ENCODE results near the gene TCEA3. TPM values are rescaled to one million over a fixed set of nuclear protein-coding genes. Genes with fewer than 3 reads are reported as not detected.
A peak's percentile ranks its signal among the peaks of the same experiment; 100 is the strongest.

The TCEA3 gene
- total and polyA plus RNA-seq, 5 donors = 36.4 to 79.5 (median 48.7) TPM

DNA sequence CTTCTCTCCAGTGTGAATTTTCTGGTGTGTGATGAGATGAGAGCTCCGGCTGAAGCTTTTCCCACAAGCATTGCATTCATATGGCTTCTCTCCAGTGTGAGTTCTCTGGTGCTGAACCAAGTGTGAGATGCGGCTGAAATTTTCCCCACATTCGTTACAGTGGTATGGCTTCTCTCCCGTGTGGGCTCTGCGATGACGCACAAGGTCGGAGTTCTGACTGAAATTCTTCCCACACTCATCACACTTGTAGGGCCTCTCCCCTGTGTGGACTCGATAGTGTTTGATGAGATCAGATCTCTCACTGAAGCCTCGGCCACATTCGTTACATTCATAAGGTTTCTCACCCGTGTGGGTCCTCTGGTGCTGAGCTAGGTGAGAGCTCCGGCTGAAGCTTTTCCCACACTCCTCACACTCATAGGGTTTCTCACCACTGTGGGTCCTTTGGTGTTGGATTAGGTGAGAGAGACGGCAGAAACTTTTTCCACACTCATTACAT is 62.3 kb downstream of the TCEA3 start:
- Histone ChIP-seq H3K4me1 (ENCODE audit: control insufficient read depth, insufficient read depth, low read length) (no peaks in the 10 kb centered on the region), H3K27ac (ENCODE audit: low read length) (no peak overlapping the region), H3K9me3 (ENCODE audit: control insufficient read depth, low read length) (peaks cover 14% of the 10 kb centered on the region), H3K27me3 (ENCODE audit: control insufficient read depth, insufficient read depth) (no peaks in the 10 kb centered on the region), H3K4me3 (ENCODE audit: low read length) (peak overlapping the region; percentile 18)
- DNase-seq (no peak), ATAC-seq (no peak)
- WGBS = 98% methylated on average over 13 of the region's 13 CpGs
- intact Hi-C loops (cut with DNase I) = no loop called here

DNA sequence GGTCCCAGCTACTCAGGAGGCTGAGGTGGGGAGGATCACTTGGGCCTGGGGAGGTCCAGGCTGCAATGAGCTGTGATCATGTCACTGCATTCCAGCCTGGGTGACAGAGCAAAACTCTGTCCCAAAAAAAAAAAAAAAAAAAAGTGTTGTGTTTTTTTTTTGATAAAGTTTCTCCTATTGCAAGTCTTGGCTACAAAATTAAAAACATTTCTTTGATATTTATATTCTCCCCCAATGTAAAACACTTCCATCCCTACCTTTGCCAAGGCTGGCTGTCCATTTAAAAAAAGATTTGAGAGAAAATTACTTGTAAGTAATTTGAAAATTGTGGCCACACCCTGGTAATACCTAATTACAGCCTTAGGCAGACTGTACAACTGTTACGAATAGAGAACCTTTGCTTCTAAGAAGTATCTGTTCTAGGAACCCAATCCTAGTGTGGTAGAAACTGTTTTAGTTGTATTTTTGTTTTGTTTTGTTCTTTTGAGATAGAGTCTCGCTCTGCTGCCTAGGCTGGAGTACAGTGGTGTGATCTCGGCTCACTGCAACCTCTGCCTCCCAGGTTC is 66.2 kb downstream of the TCEA3 start:
- Histone ChIP-seq H3K4me1 (ENCODE audit: control insufficient read depth, insufficient read depth, low read length) (no peaks in the 10 kb centered on the region), H3K4me3 (ENCODE audit: low read length) (no peak overlapping the region), H3K27me3 (ENCODE audit: control insufficient read depth, insufficient read depth) (no peaks in the 10 kb centered on the region), H3K9me3 (ENCODE audit: control insufficient read depth, low read length) (peaks cover 14% of the 10 kb centered on the region), H3K27ac (ENCODE audit: low read length) (no peak overlapping the region)
- DNase-seq (no peak), ATAC-seq (no peak)
- 84% methylated on average over 3 of the region's 3 CpGs for WGBS
- intact Hi-C loops (cut with DNase I) = no loop called here

DNA sequence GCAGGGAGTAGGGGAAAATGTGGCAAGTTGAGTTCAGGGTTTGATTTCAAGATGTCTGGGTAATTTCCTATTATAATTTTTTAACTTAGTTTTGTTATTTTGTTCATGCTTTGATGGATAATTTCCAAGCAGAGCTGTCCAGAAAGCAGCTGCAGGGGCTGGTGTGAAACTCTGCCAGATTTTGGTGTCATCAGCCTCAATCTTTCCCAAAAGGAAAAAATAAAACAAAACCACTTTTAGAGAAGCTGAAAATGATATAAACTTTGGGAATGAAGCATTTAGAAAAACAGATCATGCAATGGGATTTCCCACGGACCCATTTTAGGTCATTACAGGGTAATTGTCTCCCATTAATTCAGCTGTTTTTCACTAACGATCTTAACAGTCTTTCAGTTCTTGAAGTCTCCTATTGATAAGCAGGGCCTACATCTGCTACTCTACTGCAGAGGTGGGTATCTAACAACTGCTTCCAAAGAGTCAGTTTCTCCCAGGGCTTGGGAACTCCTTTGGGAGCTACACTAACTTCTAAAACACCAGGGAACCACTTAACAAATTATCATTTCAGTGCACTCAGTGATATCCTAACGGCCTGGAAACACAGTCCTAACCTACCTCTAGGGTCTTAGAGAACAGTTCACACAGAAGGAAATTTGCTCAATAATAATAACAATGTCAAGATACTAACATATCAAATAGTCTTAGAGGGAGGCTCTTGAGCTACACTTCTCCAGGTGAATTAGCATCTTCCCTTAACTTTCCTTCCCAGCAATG is 67.2 kb downstream of the TCEA3 start:
- DNase-seq (no peak), ATAC-seq (no peak)
- H3K4me1 ChIP-seq (ENCODE audit: control insufficient read depth, insufficient read depth, low read length) = no peaks in the 10 kb centered on the region
- intact Hi-C loops (cut with DNase I) = no loop called here
- peaks cover 8% of the 10 kb centered on the region for H3K9me3 ChIP-seq (ENCODE audit: control insufficient read depth, low read length)
- peak overlapping the region; percentile 20 for H3K27ac ChIP-seq (ENCODE audit: low read length)
- H3K27me3 ChIP-seq (ENCODE audit: control insufficient read depth, insufficient read depth) = no peaks in the 10 kb centered on the region
- H3K4me3 ChIP-seq (ENCODE audit: low read length) = no peak overlapping the region
- 33% methylated on average over 3 of the region's 3 CpGs for WGBS

DNA sequence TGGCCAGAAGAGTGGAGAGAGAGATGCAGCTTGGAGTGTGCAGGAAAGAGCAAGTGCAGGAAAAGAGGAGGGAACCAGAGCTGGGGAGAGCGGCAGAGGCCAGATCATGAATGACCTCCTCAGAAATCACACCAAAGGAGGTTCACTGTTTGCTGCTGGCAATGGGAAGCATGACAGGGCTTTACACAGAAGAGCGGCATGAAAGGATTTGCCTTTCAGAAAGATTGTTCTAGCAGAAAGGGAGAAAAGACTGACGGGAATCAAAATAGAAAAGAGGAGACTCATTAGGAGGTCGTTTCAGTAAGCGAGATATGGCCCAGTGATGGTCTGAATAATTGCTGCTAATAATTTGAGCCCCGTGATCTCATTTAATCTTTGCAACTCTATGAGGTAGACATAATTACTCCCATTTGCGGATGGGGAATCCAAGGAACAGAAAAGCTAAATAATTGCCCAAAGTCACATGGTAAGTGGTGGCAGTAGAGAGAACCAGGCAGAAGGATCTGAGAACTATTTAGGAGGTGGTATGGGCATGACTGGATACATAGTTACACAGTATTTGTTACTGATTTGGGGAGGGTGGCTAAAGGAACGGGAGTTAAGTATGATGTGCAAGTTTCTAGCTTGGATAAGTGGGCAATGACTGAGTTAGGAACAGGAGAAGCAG is 67.9 kb downstream of the TCEA3 start:
- peaks cover 3% of the 10 kb centered on the region for H3K9me3 ChIP-seq (ENCODE audit: control insufficient read depth, low read length)
- no peak overlapping the region for H3K4me3 ChIP-seq (ENCODE audit: low read length)
- 82% methylated on average over 8 of the region's 8 CpGs for WGBS
- intact Hi-C loops (cut with DNase I) = no loop called here
- ATAC-seq (no peak), DNase-seq (no peak)
- peak overlapping the region; percentile 20 for H3K27ac ChIP-seq (ENCODE audit: low read length)
- no peaks in the 10 kb centered on the region for H3K27me3 ChIP-seq (ENCODE audit: control insufficient read depth, insufficient read depth)
- H3K4me1 ChIP-seq (ENCODE audit: control insufficient read depth, insufficient read depth, low read length) = no peaks in the 10 kb centered on the region

DNA sequence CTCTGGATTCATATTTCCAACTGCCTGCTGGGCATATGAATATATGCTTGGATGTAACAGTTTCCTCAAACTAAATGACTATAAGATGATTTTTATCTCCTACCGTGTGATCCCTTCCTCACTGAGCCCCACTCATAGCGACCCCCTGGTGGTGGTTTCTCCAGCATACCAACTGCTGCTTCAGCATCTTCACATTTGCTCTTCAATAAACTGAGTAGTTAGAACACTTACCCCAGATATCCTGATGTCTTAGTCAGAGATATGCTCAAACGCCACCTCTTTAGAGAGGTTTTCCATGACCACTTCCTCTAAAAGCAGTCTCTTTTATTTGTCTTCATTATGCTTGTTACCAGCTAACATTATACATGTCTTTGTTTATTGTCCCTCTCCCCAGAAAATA is 70.3 kb downstream of the TCEA3 start:
- 45% methylated on average over 3 of the region's 3 CpGs for WGBS
- Histone ChIP-seq H3K27me3 (ENCODE audit: control insufficient read depth, insufficient read depth) (no peaks in the 10 kb centered on the region), H3K9me3 (ENCODE audit: control insufficient read depth, low read length) (no peaks in the 10 kb centered on the region), H3K4me3 (ENCODE audit: low read length) (no peak overlapping the region), H3K4me1 (ENCODE audit: control insufficient read depth, insufficient read depth, low read length) (no peaks in the 10 kb centered on the region), H3K27ac (ENCODE audit: low read length) (no peak overlapping the region)
- ATAC-seq = no peak
- intact Hi-C loops (cut with DNase I) = no loop called here
- no peak for DNase-seq

DNA sequence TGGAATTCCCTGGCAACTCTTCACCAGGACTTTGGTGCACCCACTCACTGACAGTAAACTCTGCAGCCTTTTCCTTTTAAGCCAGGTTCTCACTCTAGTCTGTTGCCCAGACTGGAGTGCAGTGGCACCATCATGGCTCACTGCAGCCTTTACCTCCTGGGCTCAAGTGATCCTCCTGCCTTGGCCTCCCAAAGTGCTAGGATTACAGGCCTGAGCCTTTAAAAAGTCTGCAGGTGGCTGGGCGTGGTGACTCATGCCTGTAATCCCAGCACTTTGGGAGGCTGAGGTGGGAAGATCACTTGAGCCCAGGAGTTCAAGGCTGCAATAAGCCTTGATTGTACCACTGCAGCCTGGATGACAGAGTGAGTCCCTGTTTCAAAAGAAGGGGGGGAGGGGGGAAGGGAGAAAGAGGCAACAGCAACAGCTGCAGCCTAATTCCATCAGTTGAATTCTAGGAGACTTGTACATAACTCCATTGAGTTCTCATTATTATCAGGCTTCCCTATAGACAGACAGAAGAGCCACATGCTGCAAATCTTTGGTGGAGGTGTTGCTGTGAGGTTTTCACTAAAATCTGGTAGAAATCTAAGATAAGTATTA is 72.4 kb downstream of the TCEA3 start:
- Histone ChIP-seq H3K27me3 (ENCODE audit: control insufficient read depth, insufficient read depth) (no peaks in the 10 kb centered on the region), H3K4me1 (ENCODE audit: control insufficient read depth, insufficient read depth, low read length) (no peaks in the 10 kb centered on the region), H3K27ac (ENCODE audit: low read length) (no peak overlapping the region), H3K4me3 (ENCODE audit: low read length) (no peak overlapping the region), H3K9me3 (ENCODE audit: control insufficient read depth, low read length) (no peaks in the 10 kb centered on the region)
- WGBS = 98% methylated on average over 1 of the region's 1 CpG
- DNase-seq (no peak), ATAC-seq (no peak)
- intact Hi-C loops (cut with DNase I) = no loop called here

DNA sequence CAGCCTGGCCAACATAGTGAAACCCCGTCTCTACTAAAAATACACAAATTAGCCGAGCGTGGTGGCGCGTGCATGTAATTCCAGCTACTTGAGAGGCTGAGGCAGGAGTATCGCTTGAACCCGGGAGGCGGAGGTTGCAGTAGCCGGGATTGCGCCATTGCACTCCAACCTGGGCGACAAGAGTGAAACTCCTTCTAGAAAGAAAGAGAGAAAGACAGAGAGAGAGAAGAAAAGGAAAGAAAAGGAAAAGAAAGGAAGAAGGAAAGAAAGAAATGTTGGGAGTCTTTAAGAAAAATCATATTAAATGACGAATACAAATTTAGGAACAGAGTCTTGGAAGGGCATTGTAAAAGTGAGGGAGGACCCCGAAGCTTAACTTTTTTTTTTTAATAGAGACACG is 78.6 kb downstream of the TCEA3 start:
- no peak overlapping the region for H3K27ac ChIP-seq (ENCODE audit: low read length)
- 96% methylated on average over 14 of the region's 14 CpGs for WGBS
- H3K9me3 ChIP-seq (ENCODE audit: control insufficient read depth, low read length) = no peaks in the 10 kb centered on the region
- H3K4me3 ChIP-seq (ENCODE audit: low read length) = no peak overlapping the region
- intact Hi-C loops (cut with DNase I) = loop anchor here in 2 of 4 donors (10.0 kb wide), 1 partner anchor 59 kb away; no protein-coding TSS in a partner anchor
- no peaks in the 10 kb centered on the region for H3K4me1 ChIP-seq (ENCODE audit: control insufficient read depth, insufficient read depth, low read length)
- no peaks in the 10 kb centered on the region for H3K27me3 ChIP-seq (ENCODE audit: control insufficient read depth, insufficient read depth)
- ATAC-seq (no peak), DNase-seq (no peak)

DNA sequence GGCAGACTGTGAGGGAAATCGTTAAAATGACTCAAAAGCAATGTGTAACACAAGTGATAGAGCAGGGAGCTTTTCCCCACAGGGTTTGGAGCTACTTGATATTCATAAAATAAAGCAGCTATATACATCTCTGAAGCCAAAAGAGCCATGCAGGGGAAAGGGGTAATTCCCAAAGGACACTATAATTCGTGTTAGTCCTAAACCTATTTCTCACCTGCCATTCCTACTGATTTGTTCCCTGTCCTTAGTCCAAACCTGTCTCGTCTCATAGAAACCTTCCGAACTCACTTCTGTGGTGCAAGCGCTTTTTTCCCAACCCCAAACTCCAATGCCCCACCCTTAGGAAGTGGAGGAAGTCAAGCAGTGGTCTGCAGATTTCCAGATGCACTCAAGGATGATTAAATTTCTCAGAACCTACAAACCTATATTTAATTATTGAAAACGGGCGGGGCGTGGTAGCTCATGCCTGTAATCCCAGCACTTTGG is 79.5 kb downstream of the TCEA3 start:
- ATAC-seq = peak in 1 of 2 donors; percentile 0
- intact Hi-C loops (cut with DNase I) = loop anchor here in 2 of 4 donors (10.0 kb wide), 1 partner anchor 60 kb away; no protein-coding TSS in a partner anchor
- H3K4me1 ChIP-seq (ENCODE audit: control insufficient read depth, insufficient read depth, low read length) = no peaks in the 10 kb centered on the region

DNA sequence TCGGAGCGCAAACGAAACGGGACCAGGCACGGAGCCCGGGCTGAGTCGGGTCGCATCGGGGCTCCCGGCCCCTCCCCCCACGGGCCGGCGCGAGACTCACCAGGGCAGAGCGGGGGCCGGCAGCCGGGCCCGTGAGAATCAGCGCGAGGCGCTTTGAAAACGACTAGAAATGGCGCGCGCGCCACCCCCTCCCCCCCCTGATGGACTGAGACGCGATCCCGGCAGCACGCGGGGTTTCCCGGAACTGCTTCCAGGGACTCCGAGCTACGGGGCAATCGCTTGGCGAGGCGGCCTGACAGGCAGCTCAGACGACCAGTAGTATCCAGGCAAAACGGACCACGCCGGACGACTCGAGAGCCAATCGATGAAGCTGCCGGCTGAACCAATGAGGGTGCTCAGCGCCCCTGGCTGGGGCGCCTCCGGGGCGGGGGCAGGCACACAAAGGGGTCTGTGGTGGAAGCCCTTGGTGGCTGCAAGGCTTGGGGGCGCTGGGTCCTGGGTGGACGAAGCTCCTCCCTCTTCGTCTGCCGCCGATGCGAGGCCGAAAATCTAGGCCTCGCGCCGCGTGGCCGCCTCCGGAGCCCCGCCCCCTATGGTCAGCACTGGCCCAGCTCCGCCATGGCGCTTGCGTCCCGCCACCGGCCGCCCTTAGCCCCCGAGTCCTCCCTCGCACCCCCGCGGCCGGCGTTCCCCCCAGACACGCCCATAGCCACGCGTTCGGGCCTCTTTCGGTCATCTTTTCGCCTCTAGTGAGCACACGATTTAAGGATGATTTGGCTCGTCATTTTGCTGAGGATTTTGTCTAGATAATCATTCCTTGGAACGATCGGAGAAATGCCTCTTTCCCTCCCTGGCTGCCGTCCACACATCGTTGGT is 80.2 kb downstream of the TCEA3 start, which contains the start of gene HNRNPR:
Gene HNRNPR (minus strand): TSS at position 174 of the 876 bp plus-strand sequence. CDS start 3,276 bp downstream, outside the sequence.
- peak within 1 kb of the TSS; percentile 99 for H3K4me3 ChIP-seq (ENCODE audit: low read length)
- DNase-seq (peak; percentile 100), ATAC-seq (peak; percentile 99)
- no peaks in the 10 kb centered on the region for H3K27me3 ChIP-seq (ENCODE audit: control insufficient read depth, insufficient read depth)
- WGBS = under 1% methylated on average over 87 of the region's 87 CpGs
- H3K27ac ChIP-seq (ENCODE audit: low read length) = peak within 1 kb of the TSS; percentile 81
- H3K4me1 ChIP-seq (ENCODE audit: control insufficient read depth, insufficient read depth, low read length) = no peaks in the 10 kb centered on the region
- intact Hi-C loops (cut with DNase I) = loop anchor here in 2 of 4 donors (10.0 kb wide), 1 partner anchor 60 kb away; no protein-coding TSS in a partner anchor
- H3K9me3 ChIP-seq (ENCODE audit: control insufficient read depth, low read length) = no peaks in the 10 kb centered on the region

More for the DNA sequence above, 79.5 kb downstream of the TCEA3 start:
- WGBS = 25% methylated on average over 8 of the region's 8 CpGs
- no peaks in the 10 kb centered on the region for H3K9me3 ChIP-seq (ENCODE audit: control insufficient read depth, low read length)
- H3K27me3 ChIP-seq (ENCODE audit: control insufficient read depth, insufficient read depth) = no peaks in the 10 kb centered on the region
- no peak for DNase-seq
- H3K4me3 ChIP-seq (ENCODE audit: low read length) = peak overlapping the region; percentile 60
- peak overlapping the region; percentile 80 for H3K27ac ChIP-seq (ENCODE audit: low read length)
